Sigmoid colon (tissue), 7 donors: ENCODE measurements around the gene ZNF296. TPM values are rescaled to one million over a fixed set of nuclear protein-coding genes. Genes with fewer than 3 reads are reported as not detected.

ENCODE experiments used
- DNase-seq: peaks from one replicate; pipeline ENCODE4 v3.0.0-alpha.2; 2019
- H3K27ac ChIP-seq, 4 donors: fragments of 200-600 bp; sonication (generic); one replicate each; pipeline ENCODE4 v1.5.1; 2016 to 2019; ENCODE audit warnings: mild to moderate bottlenecking in 1 of 4
- H3K27me3 ChIP-seq, 3 donors: fragments of 200-600 bp; sonication (generic); one replicate each; pipeline ENCODE4 v1.5.1; 2019; ENCODE audit warnings: mild to moderate bottlenecking in 1 of 3
- H3K36me3 ChIP-seq, 4 donors: fragments of 200-600 bp; sonication (generic); one replicate each; pipeline ENCODE4 v1.5.1; 2016 to 2019
- H3K4me1 ChIP-seq, 4 donors: fragments of 200-600 bp; sonication (generic); one replicate each; pipeline ENCODE4 v1.5.1; 2017 to 2019
- H3K4me3 ChIP-seq, 4 donors: fragments of 200-600 bp; sonication (generic); one replicate each; pipeline ENCODE4 v1.5.1; 2017 to 2019; ENCODE audit warnings: mild to moderate bottlenecking in 2 of 4, moderate library complexity in 1 of 4
- H3K9me3 ChIP-seq, 4 donors: fragments of 200-600 bp in 3 of 4; sonication (generic) in 3 of 4; one replicate each; pipeline versions ENCODE4 v1.5.1 to v1.6.1; 2013 to 2019
- CTCF ChIP-seq, 4 experiments: fragments of 450-650 bp in 3 of 4; fragments of 200-600 bp in 1 of 4; IDR thresholded peaks; one replicate each; pipeline ENCODE4 v1.5.1; 2016 to 2019; ENCODE audit warnings: antibody characterized with exemption in 4 of 4, mild to moderate bottlenecking in 3 of 4, moderate library complexity in 2 of 4
- EP300 ChIP-seq, 4 donors: sonication (generic); formaldehyde crosslinking; IDR thresholded peaks; one replicate each; pipeline ENCODE4 v1.6.1; 2017; ENCODE audit warnings: antibody characterized with exemption in 4 of 4
- POLR2A ChIP-seq, 2 donors: fragments of 450-650 bp; IDR thresholded peaks; one replicate each; pipeline ENCODE4 v1.6.1; 2016; ENCODE audit warnings: antibody characterized with exemption in 2 of 2, mild to moderate bottlenecking in 2 of 2, moderate library complexity in 2 of 2
- POLR2AphosphoS5 ChIP-seq, 4 donors: sonication (generic); formaldehyde crosslinking; IDR thresholded peaks; one replicate each; pipeline ENCODE4 v1.6.1; 2017; ENCODE audit warnings: antibody characterized with exemption in 4 of 4
- WGBS, 2 donors: extraction: QIAGEN DNeasy Blood & Tissue Kit; methylation state at CpG; one replicate each; pipeline ENCODE4 v1.1.7; 2013; 5-methylcytosine and 5-hydroxymethylcytosine counted together
- intact Hi-C: fragments of 100-400 bp; cut with DNase I; formaldehyde crosslinking; loops from one replicate; pipeline ENCODE4 v1.15.1; 2023
- polyA plus RNA-seq, 3 donors: library from polyadenylated mRNA; stranded (reverse); fragments of 200-250 nt; gene quantifications; one replicate each; pipeline ENCODE4 v1.2.3, GENCODE V29; 2013
- total RNA-seq, 4 donors: library from RNA; depleted of rRNA; stranded (reverse); fragments of >200 nt; gene quantifications; one replicate each; pipeline ENCODE4 v1.1.0, GENCODE V29; 2016
- donor health status: healthy with polysubstance abuse.
- donor health status: Bipolar disorder and iron deficiency.
- donor health status: healthy.

ZNF296 gene
- total and polyA plus RNA-seq, 7 donors = 0.41 to 5.4 (median 2.8) TPM; not detected in 2

GRCh38 chr19:45090034-45090433, 13.8 kb upstream of the ZNF296 start:
- Histone ChIP-seq H3K27me3 (no peaks in the 10 kb centered on the region), H3K4me1 (peaks cover 0 to 37% (median 28%) of the 10 kb centered on the region in 4 donors), H3K9me3 (no peaks in the 10 kb centered on the region), H3K4me3 (no peak overlapping the region), H3K27ac (no peak overlapping the region), H3K36me3 (peaks cover 0 to 15% (median 6%) of the 10 kb centered on the region in 4 donors)
- intact Hi-C loops = loop anchor here (5.0 kb wide), 3 partner anchors 53 to 162 kb away; partner anchors contain the start of genes BLOC1S3, CLASRP, MARK4 and TRAPPC6A
- WGBS, 2 donors = 94 to 95% methylated on average over 17 of the region's 17 CpGs
- no peak for DNase-seq
- TF ChIP-seq EP300 (IDR thresholded peaks at IDR 0.05) = no peak
- TF ChIP-seq CTCF (IDR thresholded peaks at IDR 0.05) = no peak
- TF ChIP-seq POLR2AphosphoS5 (IDR thresholded peaks at IDR 0.05) = no peak
- no peak for TF ChIP-seq POLR2A (IDR thresholded peaks at IDR 0.05)

DNA sequence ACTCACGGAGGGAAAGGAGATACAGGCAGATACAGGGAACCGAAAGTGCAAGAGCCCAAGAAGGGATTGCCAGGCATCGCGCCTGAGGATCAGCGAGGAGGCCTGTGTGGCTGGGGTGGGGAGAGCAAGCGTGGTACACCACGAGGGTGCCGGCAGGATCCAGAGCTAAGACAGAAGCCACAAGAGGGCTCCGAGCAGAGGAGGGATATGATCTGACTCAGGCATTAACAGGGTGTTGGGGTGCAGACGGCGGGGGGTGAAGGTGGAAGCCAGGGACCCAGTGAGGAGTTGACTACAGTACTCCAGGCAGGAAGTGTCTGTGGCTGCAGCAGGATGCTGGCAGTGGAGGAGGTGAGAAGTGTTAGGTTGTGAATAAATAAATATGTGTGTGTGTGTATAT, 11.3 kb upstream of the ZNF296 start:
- peaks cover 0 to 18% (median 13%) of the 10 kb centered on the region in 4 donors for H3K4me1 ChIP-seq
- WGBS, 2 donors = 51 to 82% methylated on average over 11 of the region's 11 CpGs
- H3K4me3 ChIP-seq = no peak overlapping the region
- intact Hi-C loops = no loop called here
- no peak overlapping the region for H3K27ac ChIP-seq
- DNase-seq = no peak
- no peak for TF ChIP-seq POLR2A (IDR thresholded peaks at IDR 0.05)
- no peak for TF ChIP-seq CTCF (IDR thresholded peaks at IDR 0.05)
- no peak for TF ChIP-seq EP300 (IDR thresholded peaks at IDR 0.05)
- TF ChIP-seq POLR2AphosphoS5 (IDR thresholded peaks at IDR 0.05) = no peak
- peaks cover 0 to 24% (median 6%) of the 10 kb centered on the region in 4 donors for H3K36me3 ChIP-seq
- H3K27me3 ChIP-seq = no peaks in the 10 kb centered on the region
- no peaks in the 10 kb centered on the region for H3K9me3 ChIP-seq

DNA sequence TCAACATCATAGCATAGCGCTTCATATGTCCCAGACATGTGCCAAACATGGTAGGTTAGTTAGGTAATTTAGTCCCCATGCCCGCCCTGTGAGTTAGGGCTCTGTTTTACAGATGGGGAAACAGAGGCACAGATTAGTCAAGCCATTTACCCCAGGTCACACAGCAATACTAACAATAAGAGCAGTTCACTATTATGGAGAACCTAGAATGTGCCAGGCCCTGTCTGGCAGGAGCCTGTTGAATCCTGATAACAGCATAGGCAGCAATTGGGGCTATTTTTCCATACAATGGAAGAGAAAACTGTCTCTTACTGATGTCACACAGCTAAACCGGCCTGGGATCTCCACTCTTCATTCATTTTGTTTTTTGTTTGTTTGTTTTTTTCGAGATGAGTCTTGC, 10.2 kb upstream of the ZNF296 start:
- intact Hi-C loops = no loop called here
- no peak overlapping the region for H3K27ac ChIP-seq
- H3K27me3 ChIP-seq = no peaks in the 10 kb centered on the region
- no peak overlapping the region for H3K4me3 ChIP-seq
- peaks cover 0 to 11% (median 9%) of the 10 kb centered on the region in 4 donors for H3K4me1 ChIP-seq
- TF ChIP-seq POLR2A (IDR thresholded peaks at IDR 0.05) (no peak), CTCF (IDR thresholded peaks at IDR 0.05) (no peak), POLR2AphosphoS5 (IDR thresholded peaks at IDR 0.05) (no peak), EP300 (IDR thresholded peaks at IDR 0.05) (no peak)
- DNase-seq = no peak
- 96 to 97% methylated on average over 4 of the region's 4 CpGs for whole genome bisulfite sequencing, 2 donors
- H3K36me3 ChIP-seq = peaks cover 0 to 35% (median 9%) of the 10 kb centered on the region in 4 donors
- no peaks in the 10 kb centered on the region for H3K9me3 ChIP-seq

GRCh38 chr19:45082170-45082569, 5.9 kb upstream of the ZNF296 start:
- peaks cover 0 to 22% (median 14%) of the 10 kb centered on the region in 4 donors for H3K4me1 ChIP-seq
- H3K27me3 ChIP-seq = no peaks in the 10 kb centered on the region
- no peak for DNase-seq
- WGBS, 2 donors = 94 to 95% methylated on average over 5 of the region's 5 CpGs
- no peak for TF ChIP-seq POLR2AphosphoS5 (IDR thresholded peaks at IDR 0.05)
- no peak for TF ChIP-seq POLR2A (IDR thresholded peaks at IDR 0.05)
- H3K4me3 ChIP-seq = no peak overlapping the region
- peaks cover 0 to 22% (median 5%) of the 10 kb centered on the region in 4 donors for H3K36me3 ChIP-seq
- H3K27ac ChIP-seq = no peak overlapping the region
- no peaks in the 10 kb centered on the region for H3K9me3 ChIP-seq
- intact Hi-C loops = no loop called here

- intact Hi-C loops = loop anchor here (5.0 kb wide), 2 partner anchors 43 to 167 kb away; partner anchors contain the start of genes CLASRP and EXOC3L2
- peak overlapping the region; percentile 71 to 91 (median 86) for H3K4me3 ChIP-seq
- peak overlapping the region in 3 of 4 donors; percentile 77 to 80 (median 80) for H3K27ac ChIP-seq
- 4 to 9% methylated on average over 6 of the region's 6 CpGs for WGBS, 2 donors
- TF ChIP-seq CTCF (IDR thresholded peaks at IDR 0.05) (no peak), POLR2A (IDR thresholded peaks at IDR 0.05) (no peak), EP300 (IDR thresholded peaks at IDR 0.05) (no peak), POLR2AphosphoS5 (IDR thresholded peaks at IDR 0.05) (no peak)
- peaks cover 0 to 40% (median 35%) of the 10 kb centered on the region in 4 donors for H3K4me1 ChIP-seq
- H3K36me3 ChIP-seq = peaks cover 0 to 22% (median 3%) of the 10 kb centered on the region in 4 donors
- H3K27me3 ChIP-seq = no peaks in the 10 kb centered on the region
- no peak for DNase-seq
- no peaks in the 10 kb centered on the region for H3K9me3 ChIP-seq
Measured at GRCh38 chr19:45079911-45080370, 3.7 kb upstream of the ZNF296 start.
